Measurements from ENCODE around the gene DDR2. TPM values are rescaled to one million over a fixed set of nuclear protein-coding genes. Genes with fewer than 3 reads are reported as not detected.
A peak's percentile ranks its signal among the peaks of the same experiment; 100 is the strongest.

Gene DDR2
- polyA plus RNA-seq, 6 donors from 2014 or later: not detected

DNA sequence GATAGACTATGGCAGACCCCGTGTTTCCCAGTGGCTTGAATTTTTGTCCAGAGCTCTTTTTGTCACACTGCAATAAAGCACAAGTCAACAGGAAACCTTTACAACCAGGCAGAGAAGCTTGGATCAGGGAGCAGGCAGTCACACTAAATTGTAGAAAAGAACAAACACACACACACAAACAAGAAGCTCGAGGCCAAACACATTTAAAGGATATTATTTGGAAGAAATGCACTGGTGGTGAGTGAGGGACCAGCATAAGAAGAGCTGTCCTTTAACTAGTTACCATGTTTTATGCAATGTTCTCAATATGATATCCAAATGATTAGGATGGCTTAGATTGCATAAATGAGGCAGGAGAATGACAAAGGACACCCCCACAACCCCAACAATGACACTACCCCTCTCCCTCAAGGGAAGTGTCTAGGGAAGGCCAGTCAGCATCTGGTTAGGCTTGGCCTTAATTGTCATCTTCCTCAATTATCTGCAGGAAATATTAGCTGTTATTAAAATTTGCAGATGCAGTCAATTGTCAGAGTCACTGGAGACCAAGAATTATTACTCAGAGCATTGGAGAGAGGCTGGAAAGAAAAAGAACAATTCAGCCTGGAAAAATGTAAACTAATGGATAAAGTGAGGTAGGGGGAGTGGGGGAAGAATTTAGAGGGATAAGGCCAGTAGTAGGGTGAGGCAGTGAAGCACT, 35.3 kb downstream of the DDR2 start:
- no peak for ATAC-seq (ENCODE audit: low read depth in 2 of 2)
- no peak for DNase-seq
- no peak overlapping the region for H3K4me3 Mint-ChIP-seq
- H3K9me3 Mint-ChIP-seq: no peaks in the 10 kb centered on the region
- H3K4me1 Mint-ChIP-seq: no peaks in the 10 kb centered on the region
- peak overlapping the region in 1 of 6 donors; percentile 3 for H3K27ac Mint-ChIP-seq
- H3K36me3 Mint-ChIP-seq: no peaks in the 10 kb centered on the region
- H3K27me3 Mint-ChIP-seq: peaks cover 0 to 23% (median 14%) of the 10 kb centered on the region in 3 donors

DNA sequence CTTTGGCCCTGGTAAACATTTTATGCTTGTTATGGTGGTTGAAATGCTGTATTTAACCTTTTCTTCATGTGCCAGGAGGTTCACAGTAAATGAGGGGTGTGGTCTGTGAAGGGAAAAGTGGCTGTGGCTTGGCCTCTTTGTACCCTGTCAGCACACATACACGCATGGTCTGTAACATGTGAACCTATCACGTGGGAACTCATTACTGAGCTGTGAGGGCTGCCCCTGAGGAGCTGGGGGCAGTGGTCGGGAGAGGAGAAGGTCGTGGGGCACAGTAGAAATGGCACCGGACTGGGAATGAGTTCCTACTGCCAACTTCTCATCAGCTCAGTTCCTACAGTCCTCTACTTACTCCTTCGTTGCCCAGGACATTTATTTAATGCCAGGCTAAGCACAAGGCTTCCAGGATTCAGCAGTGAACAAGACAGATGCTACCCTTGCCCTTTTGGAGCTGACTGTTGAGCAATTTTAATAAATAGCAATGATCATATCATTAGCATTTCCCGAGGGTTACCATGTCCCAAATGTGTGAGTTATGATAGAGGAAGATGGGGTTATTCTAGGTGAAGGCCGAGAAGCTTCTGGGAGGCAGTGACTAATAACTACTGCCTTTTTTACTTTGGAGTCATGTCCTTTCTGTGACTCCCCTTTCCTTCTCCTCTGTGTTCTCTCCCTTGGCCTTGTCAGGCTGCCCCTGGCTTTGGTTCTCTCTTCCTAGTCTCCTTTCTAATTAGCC, 38.8 kb downstream of the DDR2 start:
- Mint-ChIP-seq H3K36me3 (no peaks in the 10 kb centered on the region), H3K9me3 (no peaks in the 10 kb centered on the region), H3K4me1 (no peaks in the 10 kb centered on the region), H3K4me3 (no peak overlapping the region), H3K27ac (no peak overlapping the region), H3K27me3 (peaks cover 6 to 21% (median 9%) of the 10 kb centered on the region in 3 donors)
- ATAC-seq (ENCODE audit: low read depth in 2 of 2): no peak
- no peak for DNase-seq

DNA sequence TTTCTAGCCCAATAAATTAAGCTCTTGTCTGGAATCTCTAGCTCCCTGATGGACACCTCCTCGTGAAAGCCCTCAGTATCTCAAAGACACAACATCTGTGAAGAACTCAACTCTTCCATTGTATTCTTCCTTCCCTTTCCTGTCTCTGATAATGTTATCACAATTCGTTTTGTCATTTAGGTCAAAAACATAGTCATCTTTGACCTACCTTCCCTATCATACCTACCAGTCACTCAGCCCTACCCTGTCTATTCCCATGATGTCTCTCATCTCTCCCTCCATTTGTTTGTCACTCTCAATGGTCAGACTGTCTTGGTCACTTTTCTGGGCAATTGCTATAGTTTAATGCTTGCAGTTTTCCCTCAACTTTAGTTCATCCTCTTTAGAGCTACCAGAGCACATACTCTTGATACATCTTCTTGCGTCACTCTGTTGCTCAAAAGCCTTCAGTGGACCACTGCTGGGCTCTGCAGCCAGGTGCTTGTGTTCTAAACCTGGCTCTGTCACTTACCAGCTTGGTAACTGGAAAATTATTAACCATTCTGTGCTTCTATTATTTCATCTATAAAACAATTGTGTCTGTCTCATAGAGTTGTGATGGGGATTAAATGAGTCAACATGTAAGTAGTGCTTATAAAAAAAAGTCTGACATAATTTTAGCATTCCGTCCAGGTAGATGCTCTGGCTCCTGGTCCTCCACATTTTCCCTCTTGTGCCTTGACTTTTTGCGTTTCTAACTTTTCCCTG, 39.6 kb downstream of the DDR2 start:
- no peaks in the 10 kb centered on the region for H3K4me1 Mint-ChIP-seq
- no peaks in the 10 kb centered on the region for H3K9me3 Mint-ChIP-seq
- ATAC-seq (ENCODE audit: low read depth in 2 of 2) (no peak), DNase-seq (no peak)
- peaks cover 6 to 19% (median 6%) of the 10 kb centered on the region in 3 donors for H3K27me3 Mint-ChIP-seq
- no peak overlapping the region for H3K27ac Mint-ChIP-seq
- H3K4me3 Mint-ChIP-seq: no peak overlapping the region
- no peaks in the 10 kb centered on the region for H3K36me3 Mint-ChIP-seq

DNA sequence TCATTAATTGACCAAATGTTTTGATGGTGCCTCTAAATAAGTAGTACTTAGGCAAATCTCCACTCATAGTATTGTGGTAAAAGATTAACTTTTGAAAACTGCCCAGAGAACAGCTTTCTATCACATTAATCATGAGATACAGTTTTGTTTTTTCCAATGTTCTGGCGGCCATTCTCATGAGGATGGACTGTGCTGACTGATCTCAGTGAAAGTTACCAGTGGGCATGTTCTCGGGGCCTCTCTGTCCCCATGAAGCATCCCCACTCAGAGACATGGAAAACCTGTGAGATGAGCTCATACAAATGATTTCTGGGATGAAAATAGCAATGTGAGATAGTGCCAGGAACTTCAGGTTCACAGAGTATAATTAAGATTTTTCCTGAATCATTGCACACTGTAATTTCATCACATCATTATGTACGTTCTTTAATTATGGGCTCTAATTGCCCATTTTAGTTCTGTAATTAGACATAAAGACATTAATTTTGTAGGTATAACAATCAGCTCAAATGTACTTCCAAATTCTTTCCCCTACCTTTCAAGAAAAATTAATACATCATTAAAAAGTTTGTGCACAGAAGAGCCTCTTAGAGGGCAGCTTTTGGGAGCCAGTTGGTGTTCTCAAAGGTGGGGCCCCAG, 40.5 kb downstream of the DDR2 start:
- Mint-ChIP-seq H3K27ac (no peak overlapping the region), H3K9me3 (no peaks in the 10 kb centered on the region), H3K27me3 (peaks cover 6 to 19% (median 6%) of the 10 kb centered on the region in 3 donors), H3K4me3 (no peak overlapping the region), H3K4me1 (no peaks in the 10 kb centered on the region), H3K36me3 (no peaks in the 10 kb centered on the region)
- no peak for ATAC-seq (ENCODE audit: low read depth in 2 of 2)
- no peak for DNase-seq

- Mint-ChIP-seq H3K4me3 (no peak overlapping the region), H3K4me1 (no peaks in the 10 kb centered on the region), H3K27me3 (peaks cover 6 to 19% (median 6%) of the 10 kb centered on the region in 3 donors), H3K9me3 (peaks cover 0 to 8% (median 0%) of the 10 kb centered on the region in 7 donors), H3K36me3 (no peaks in the 10 kb centered on the region), H3K27ac (no peak overlapping the region)
- no peak for ATAC-seq (ENCODE audit: low read depth in 2 of 2)
- no peak for DNase-seq
Observed at GRCh38 chr1:162674034-162674608, 41.9 kb downstream of the DDR2 start.

DNA sequence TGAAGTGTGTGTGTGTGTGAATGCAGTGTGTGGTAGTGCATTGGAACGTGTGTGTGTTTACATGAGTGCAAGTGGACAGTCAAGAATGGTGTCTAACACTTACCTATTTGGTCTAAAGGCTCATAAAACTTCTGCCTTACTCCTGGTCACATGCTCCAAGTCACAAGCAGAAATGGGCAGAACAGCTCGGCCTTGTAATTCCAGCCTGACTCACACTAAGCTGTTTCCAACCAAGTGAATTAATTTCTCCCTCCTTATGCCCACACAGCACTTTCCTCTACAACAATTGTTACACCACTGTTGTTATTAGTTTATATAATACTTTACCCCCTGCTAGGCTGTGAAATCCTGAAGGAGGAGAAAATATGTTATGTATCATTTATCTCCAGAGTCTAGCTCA, 43.8 kb downstream of the DDR2 start:
- no peaks in the 10 kb centered on the region for H3K4me1 Mint-ChIP-seq
- peaks cover 11 to 19% (median 12%) of the 10 kb centered on the region in 3 donors for H3K27me3 Mint-ChIP-seq
- no peak overlapping the region for H3K4me3 Mint-ChIP-seq
- no peak for ATAC-seq (ENCODE audit: low read depth in 2 of 2)
- H3K36me3 Mint-ChIP-seq: no peaks in the 10 kb centered on the region
- peaks cover 0 to 13% (median 3%) of the 10 kb centered on the region in 7 donors for H3K9me3 Mint-ChIP-seq
- peak overlapping the region in 1 of 6 donors; percentile 55 for H3K27ac Mint-ChIP-seq
- DNase-seq: no peak

- Mint-ChIP-seq H3K36me3 (no peaks in the 10 kb centered on the region), H3K4me3 (no peak overlapping the region), H3K4me1 (no peaks in the 10 kb centered on the region), H3K27ac (no peak overlapping the region), H3K9me3 (peaks cover 0 to 13% (median 3%) of the 10 kb centered on the region in 7 donors), H3K27me3 (peaks cover 8 to 19% (median 11%) of the 10 kb centered on the region in 3 donors)
- ATAC-seq (ENCODE audit: low read depth in 2 of 2): no peak
- no peak for DNase-seq
Observed at GRCh38 chr1:162676750-162677149, 44.5 kb downstream of the DDR2 start.

GRCh38 chr1:162677607-162678371, 45.5 kb downstream of the DDR2 start:
- ATAC-seq (ENCODE audit: low read depth in 2 of 2): no peak
- Mint-ChIP-seq H3K27me3 (peaks cover 6 to 19% (median 11%) of the 10 kb centered on the region in 3 donors), H3K36me3 (no peaks in the 10 kb centered on the region), H3K9me3 (peaks cover 0 to 13% (median 3%) of the 10 kb centered on the region in 7 donors), H3K27ac (no peak overlapping the region), H3K4me3 (no peak overlapping the region), H3K4me1 (no peaks in the 10 kb centered on the region)
- DNase-seq: no peak

GRCh38 chr1:162678439-162678838, 46.2 kb downstream of the DDR2 start:
- H3K9me3 Mint-ChIP-seq: peaks cover 0 to 13% (median 3%) of the 10 kb centered on the region in 7 donors
- no peak for DNase-seq
- no peak for ATAC-seq (ENCODE audit: low read depth in 2 of 2)
- H3K27me3 Mint-ChIP-seq: peaks cover 6 to 14% (median 11%) of the 10 kb centered on the region in 3 donors
- H3K27ac Mint-ChIP-seq: no peak overlapping the region
- no peak overlapping the region for H3K4me3 Mint-ChIP-seq
- no peaks in the 10 kb centered on the region for H3K36me3 Mint-ChIP-seq
- H3K4me1 Mint-ChIP-seq: no peaks in the 10 kb centered on the region

DNA sequence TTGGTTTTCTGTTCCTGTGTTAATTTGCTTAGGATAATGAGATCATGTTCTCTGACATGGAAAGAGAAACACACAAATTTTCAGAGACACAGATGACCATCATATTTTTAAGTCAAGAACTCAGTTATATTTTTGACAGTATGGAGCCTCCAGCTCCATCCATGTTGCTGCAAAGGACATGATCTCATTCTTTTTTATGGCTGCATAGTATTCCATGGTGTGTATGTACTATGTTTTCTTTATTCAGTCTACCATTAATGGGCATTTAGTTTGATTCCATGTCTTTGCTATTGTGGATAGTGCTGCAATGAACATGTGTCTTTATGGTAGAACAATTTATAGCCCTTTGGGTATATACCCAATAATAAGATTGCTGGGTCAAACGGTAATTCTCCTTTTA, 47.0 kb downstream of the DDR2 start:
- ATAC-seq (ENCODE audit: low read depth in 2 of 2) (no peak), DNase-seq (no peak)
- H3K9me3 Mint-ChIP-seq: peaks cover 0 to 13% (median 3%) of the 10 kb centered on the region in 7 donors
- no peak overlapping the region for H3K4me3 Mint-ChIP-seq
- H3K27ac Mint-ChIP-seq: no peak overlapping the region
- no peaks in the 10 kb centered on the region for H3K36me3 Mint-ChIP-seq
- H3K4me1 Mint-ChIP-seq: no peaks in the 10 kb centered on the region
- peaks cover 6 to 11% (median 6%) of the 10 kb centered on the region in 3 donors for H3K27me3 Mint-ChIP-seq

DNA sequence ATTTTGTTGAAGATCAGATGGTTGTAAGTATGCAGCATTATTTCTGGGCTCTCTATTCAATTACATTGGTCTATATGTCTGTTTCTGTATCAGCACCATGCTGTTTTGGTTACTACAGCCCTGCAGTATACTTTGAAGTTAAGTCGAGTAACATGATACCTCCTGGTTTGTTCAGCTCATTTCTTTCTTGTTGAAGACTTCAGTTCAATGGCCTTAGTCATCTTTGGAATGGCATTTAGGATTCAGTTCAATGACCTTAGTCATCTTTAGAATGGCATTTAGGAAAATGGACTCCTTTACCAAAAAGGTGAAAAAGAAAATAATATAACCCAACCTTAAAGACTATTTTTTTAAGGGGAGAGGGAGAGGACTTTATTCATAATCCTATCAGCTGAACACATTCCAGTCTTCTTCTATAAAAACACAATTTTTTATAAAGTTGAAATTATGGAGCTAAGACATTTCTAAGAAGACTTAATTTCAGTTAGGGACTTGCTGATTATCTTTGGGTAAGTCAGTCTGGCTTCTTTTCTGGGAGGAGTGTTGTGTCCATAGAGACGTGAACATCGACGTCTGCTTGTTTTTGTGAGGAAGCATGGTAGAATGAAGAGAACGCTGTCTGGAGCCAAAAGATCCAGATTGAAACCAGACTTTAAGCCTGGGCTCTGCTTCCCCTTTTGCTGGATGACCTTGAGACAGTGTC, 48.3 kb downstream of the DDR2 start:
- ATAC-seq (ENCODE audit: low read depth in 2 of 2) (no peak), DNase-seq (no peak)
- H3K27ac Mint-ChIP-seq: no peak overlapping the region
- no peaks in the 10 kb centered on the region for H3K4me1 Mint-ChIP-seq
- H3K4me3 Mint-ChIP-seq: no peak overlapping the region
- peaks cover 0 to 13% (median 3%) of the 10 kb centered on the region in 7 donors for H3K9me3 Mint-ChIP-seq
- H3K36me3 Mint-ChIP-seq: no peaks in the 10 kb centered on the region
- peaks cover 0 to 11% (median 6%) of the 10 kb centered on the region in 3 donors for H3K27me3 Mint-ChIP-seq

- peaks cover 0 to 6% (median 6%) of the 10 kb centered on the region in 3 donors for H3K27me3 Mint-ChIP-seq
- no peaks in the 10 kb centered on the region for H3K36me3 Mint-ChIP-seq
- no peak overlapping the region for H3K4me3 Mint-ChIP-seq
- DNase-seq (no peak), ATAC-seq (ENCODE audit: low read depth in 2 of 2) (no peak)
- H3K9me3 Mint-ChIP-seq: peaks cover 0 to 13% (median 3%) of the 10 kb centered on the region in 7 donors
- H3K4me1 Mint-ChIP-seq: no peaks in the 10 kb centered on the region
- H3K27ac Mint-ChIP-seq: no peak overlapping the region
Observed at GRCh38 chr1:162681122-162681436, 48.8 kb downstream of the DDR2 start.
